HL-60 (cell line): ENCODE measurements around the gene HSD17B12.

ENCODE experiments used
- CTCF ChIP-seq: IDR thresholded peaks from one replicate; pipeline ENCODE4 v1.5.1; 2011; ENCODE audit warnings: low read length, control low read depth, inconsistent platforms; ENCODE audit not compliant: insufficient read depth
- POLR2AphosphoS5 ChIP-seq: IDR thresholded peaks from 2 replicates; pipeline ENCODE4 v1.6.1; 2012; ENCODE audit warnings: low read depth
- REST ChIP-seq: IDR thresholded peaks from 2 replicates; pipeline ENCODE4 v1.6.1; 2012; ENCODE audit warnings: low read depth; ENCODE audit not compliant: insufficient replicate concordance
- SPI1 ChIP-seq: IDR thresholded peaks from 2 replicates; pipeline ENCODE4 v1.6.1; 2012; ENCODE audit warnings: low read depth, mild to moderate bottlenecking, borderline replicate concordance

GRCh38 chr11:43905813-43906241, 225.3 kb downstream of the HSD17B12 start:
- no peak for TF ChIP-seq CTCF
- no peak for TF ChIP-seq POLR2AphosphoS5
- TF ChIP-seq SPI1, result no peak
- no peak for TF ChIP-seq REST
